Measurements from ENCODE around the gene IL4I1. TPM values are rescaled to one million over a fixed set of nuclear protein-coding genes. Genes with fewer than 3 reads are reported as not detected.

Gene IL4I1
- total and polyA plus RNA-seq, 3 experiments from 2014 or later = 13.1 to 39.1 (median 35.6) TPM

Other genes with a start within 250 kb of the IL4I1 start
- 100 to 1,000 TPM; 118 to 127 TPM for gene IRF3, start 231.0 kb downstream of the IL4I1 start, total RNA-seq
- gene IRF3, start 231.0 kb downstream of the IL4I1 start, polyA plus RNA-seq = 81.7 TPM
- gene BCL2L12, start 231.0 kb downstream of the IL4I1 start, total RNA-seq = 10 to 100 TPM; 68.2 to 70.9 TPM
- 18.9 TPM for gene BCL2L12, start 231.0 kb downstream of the IL4I1 start, polyA plus RNA-seq
- 100 to 1,000 TPM; 529 to 537 TPM for gene PRMT1, start 219.6 kb downstream of the IL4I1 start, total RNA-seq
- 135 TPM for gene PRMT1, start 219.6 kb downstream of the IL4I1 start, polyA plus RNA-seq
- 1 to 10 TPM; 6.9 to 7.2 TPM for gene ADM5, start 207.3 kb downstream of the IL4I1 start, total RNA-seq
- gene ADM5, start 207.3 kb downstream of the IL4I1 start, polyA plus RNA-seq = 0.91 TPM
- under 1 TPM; 0.66 to 0.84 TPM for gene CPT1C, start 205.8 kb downstream of the IL4I1 start, total RNA-seq
- gene CPT1C, start 205.8 kb downstream of the IL4I1 start, polyA plus RNA-seq = not detected
- gene TSKS, start 133.6 kb downstream of the IL4I1 start, total RNA-seq = under 1 TPM; 0.42 to 0.79 TPM
- gene TSKS, start 133.6 kb downstream of the IL4I1 start, polyA plus RNA-seq = not detected
- gene AP2A1, start 129.9 kb downstream of the IL4I1 start, total RNA-seq = 10 to 100 TPM; 82.5 to 87.7 TPM
- gene AP2A1, start 129.9 kb downstream of the IL4I1 start, polyA plus RNA-seq = 10.1 TPM
- 10 to 100 TPM; 26.1 to 30.1 TPM for gene FUZ, start 83.6 kb downstream of the IL4I1 start, total RNA-seq
- gene FUZ, start 83.6 kb downstream of the IL4I1 start, polyA plus RNA-seq = 4.5 TPM
- 10 to 100 TPM; 42.3 to 47.2 TPM for gene MED25, start 78.6 kb downstream of the IL4I1 start, total RNA-seq
- gene MED25, start 78.6 kb downstream of the IL4I1 start, polyA plus RNA-seq = 23.7 TPM
- 10 to 100 TPM; 91.9 to 93.7 TPM for gene PTOV1, start 45.7 kb downstream of the IL4I1 start, total RNA-seq
- 47.7 TPM for gene PTOV1, start 45.7 kb downstream of the IL4I1 start, polyA plus RNA-seq
- gene PNKP, start 29.3 kb downstream of the IL4I1 start, total RNA-seq = 10 to 100 TPM; 91.6 to 98.7 TPM
- 28.4 TPM for gene PNKP, start 29.3 kb downstream of the IL4I1 start, polyA plus RNA-seq
- 10 to 100 TPM; 32.8 to 33.6 TPM for gene AKT1S1, start 19.5 kb downstream of the IL4I1 start, total RNA-seq
- 4.7 TPM for gene AKT1S1, start 19.5 kb downstream of the IL4I1 start, polyA plus RNA-seq
- 10 to 100 TPM; 31.7 to 33.5 TPM for gene TBC1D17, start 19.2 kb downstream of the IL4I1 start, total RNA-seq
- 16.8 TPM for gene TBC1D17, start 19.2 kb downstream of the IL4I1 start, polyA plus RNA-seq
- 10 to 100 TPM; 57.7 to 59.9 TPM for gene ATF5, start 32.3 kb upstream of the IL4I1 start, total RNA-seq
- gene ATF5, start 32.3 kb upstream of the IL4I1 start, polyA plus RNA-seq = 1.7 TPM
- 100 to 1,000 TPM; 223 to 231 TPM for gene NUP62, start 32.6 kb upstream of the IL4I1 start, total RNA-seq
- gene NUP62, start 32.6 kb upstream of the IL4I1 start, polyA plus RNA-seq = 73.7 TPM
- gene SIGLEC11, start 64.3 kb upstream of the IL4I1 start, total RNA-seq = not detected
- not detected for gene SIGLEC11, start 64.3 kb upstream of the IL4I1 start, polyA plus RNA-seq
- gene VRK3, start 128.5 kb upstream of the IL4I1 start, total RNA-seq = 10 to 100 TPM; 62.4 to 66.5 TPM
- 92.7 TPM for gene VRK3, start 128.5 kb upstream of the IL4I1 start, polyA plus RNA-seq
- gene ZNF473, start 129.1 kb upstream of the IL4I1 start, total RNA-seq = 1 to 10 TPM; 8.5 to 9.8 TPM
- 4.5 TPM for gene ZNF473, start 129.1 kb upstream of the IL4I1 start, polyA plus RNA-seq